ENCODE data around the gene DOCK2.

DOCK2 gene

DNA sequence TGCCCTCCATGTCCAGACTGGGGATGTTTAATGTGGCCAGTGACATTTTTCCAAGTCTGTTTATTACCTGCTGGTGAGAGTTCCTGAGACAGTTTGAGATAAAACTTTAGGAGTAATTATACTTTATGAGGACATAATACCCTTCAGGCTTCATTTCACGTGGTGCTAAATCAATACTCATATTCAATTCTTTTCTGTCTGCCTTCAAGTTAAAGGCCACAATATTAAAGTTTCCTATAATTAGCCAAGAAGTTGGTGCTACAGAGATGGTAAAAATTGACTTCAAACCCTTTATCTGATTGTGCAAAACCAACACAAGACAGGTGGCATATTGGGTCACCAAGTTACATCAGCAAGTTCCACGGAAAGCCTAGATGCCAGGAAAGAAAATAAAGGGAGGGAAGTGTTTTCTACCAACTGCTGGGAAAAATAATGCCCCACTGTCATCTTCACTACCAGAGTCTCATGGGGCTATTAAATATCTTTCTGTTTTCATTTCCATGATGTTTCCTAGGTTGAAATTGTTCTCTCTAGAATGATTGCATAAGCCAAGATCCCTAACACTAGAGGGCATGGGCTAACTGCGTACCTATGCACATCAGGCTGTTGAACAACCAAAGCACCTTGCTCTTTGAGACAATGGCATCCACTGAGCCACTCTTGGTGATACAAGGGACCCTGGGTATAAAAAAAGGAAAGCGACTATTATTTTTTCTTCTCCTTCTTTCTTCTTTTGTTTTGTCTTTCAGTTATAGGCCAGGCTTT lies 274.6 kb downstream of the DOCK2 start:
- Histone ChIP-seq H3K36me3 (ENCODE audit: insufficient read depth, low read length) (no peaks in the 10 kb centered on the region), H3K27ac (no peak overlapping the region), H3K9me3 (ENCODE audit: low read depth, low read length) (no peaks in the 10 kb centered on the region), H3K9ac (ENCODE audit: insufficient read length) (no peak overlapping the region), H3K4me3 (no peak overlapping the region)
- no peak for TF ChIP-seq POLR2AphosphoS5 (IDR thresholded peaks at IDR 0.05; ENCODE audit: borderline replicate concordance, low read depth, low read length)
- TF ChIP-seq EZH2 (IDR thresholded peaks at IDR 0.05), result no peak
- no peak for TF ChIP-seq FOXP2 (optimal IDR thresholded peaks at IDR 0.05; ENCODE audit: control extremely low read depth, extremely low read length, insufficient read depth)
- DNase-seq (ENCODE audit: low read depth, low spot score), result no peak

DNA sequence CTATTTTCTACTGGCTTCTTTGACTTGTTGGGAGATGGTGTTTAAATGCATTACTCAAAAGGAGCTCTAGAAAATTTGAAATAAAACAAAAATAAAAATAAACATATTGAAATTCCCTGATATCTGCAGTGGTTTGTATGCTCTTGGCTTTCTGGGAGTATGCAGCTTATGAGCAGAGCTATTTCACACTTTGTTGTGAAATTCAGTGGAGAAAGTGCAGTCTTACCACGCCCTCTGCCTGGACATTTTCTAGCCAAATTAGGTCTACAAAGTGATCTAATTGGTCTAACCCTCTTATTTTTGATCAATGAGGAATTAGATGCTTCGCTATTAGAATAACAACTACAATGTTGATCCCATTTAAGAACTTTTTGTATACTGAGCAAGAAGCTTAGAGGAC lies 276.4 kb downstream of the DOCK2 start:
- no peak overlapping the region for H3K4me3 ChIP-seq
- no peak overlapping the region for H3K9ac ChIP-seq (ENCODE audit: insufficient read length)
- no peaks in the 10 kb centered on the region for H3K9me3 ChIP-seq (ENCODE audit: low read depth, low read length)
- no peak overlapping the region for H3K27ac ChIP-seq
- no peaks in the 10 kb centered on the region for H3K36me3 ChIP-seq (ENCODE audit: insufficient read depth, low read length)
- no peak for DNase-seq (ENCODE audit: low read depth, low spot score)
- TF ChIP-seq EZH2 (IDR thresholded peaks at IDR 0.05), result no peak
- no peak for TF ChIP-seq FOXP2 (optimal IDR thresholded peaks at IDR 0.05; ENCODE audit: control extremely low read depth, extremely low read length, insufficient read depth)
- TF ChIP-seq POLR2AphosphoS5 (IDR thresholded peaks at IDR 0.05; ENCODE audit: borderline replicate concordance, low read depth, low read length), result no peak

- Histone ChIP-seq H3K9me3 (ENCODE audit: low read depth, low read length) (no peaks in the 10 kb centered on the region), H3K4me3 (no peak overlapping the region), H3K36me3 (ENCODE audit: insufficient read depth, low read length) (no peaks in the 10 kb centered on the region), H3K27ac (no peak overlapping the region), H3K9ac (ENCODE audit: insufficient read length) (no peak overlapping the region)
- TF ChIP-seq FOXP2 (optimal IDR thresholded peaks at IDR 0.05; ENCODE audit: control extremely low read depth, extremely low read length, insufficient read depth) (no peak), POLR2AphosphoS5 (IDR thresholded peaks at IDR 0.05; ENCODE audit: borderline replicate concordance, low read depth, low read length) (no peak), EZH2 (IDR thresholded peaks at IDR 0.05) (no peak)
- no peak for DNase-seq (ENCODE audit: low read depth, low spot score)
Observed at GRCh38 chr5:169914766-169915165, 277.7 kb downstream of the DOCK2 start.

DNA sequence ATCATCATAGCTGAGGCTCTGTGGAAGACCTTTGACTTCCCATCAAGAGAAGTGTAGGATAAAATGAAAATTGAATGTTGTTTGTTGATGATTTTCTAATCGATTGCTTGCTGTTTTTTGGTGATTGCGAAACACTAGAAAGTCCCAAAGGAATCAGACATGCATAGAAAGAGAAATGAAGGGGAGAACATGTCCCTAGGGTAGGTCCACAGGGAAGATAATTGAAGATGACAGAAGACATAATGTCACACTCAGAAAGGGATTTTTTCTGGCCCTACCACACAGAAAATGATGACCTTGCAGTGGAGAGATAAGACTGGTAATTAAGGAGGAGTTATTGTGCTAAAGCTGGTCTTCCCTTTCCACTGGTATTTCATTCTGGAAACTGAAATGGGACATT lies 280.4 kb downstream of the DOCK2 start:
- Histone ChIP-seq H3K9me3 (ENCODE audit: low read depth, low read length) (no peaks in the 10 kb centered on the region), H3K36me3 (ENCODE audit: insufficient read depth, low read length) (no peaks in the 10 kb centered on the region), H3K27ac (no peak overlapping the region), H3K9ac (ENCODE audit: insufficient read length) (no peak overlapping the region), H3K4me3 (no peak overlapping the region)
- TF ChIP-seq EZH2 (IDR thresholded peaks at IDR 0.05) (no peak), FOXP2 (optimal IDR thresholded peaks at IDR 0.05; ENCODE audit: control extremely low read depth, extremely low read length, insufficient read depth) (no peak), POLR2AphosphoS5 (IDR thresholded peaks at IDR 0.05; ENCODE audit: borderline replicate concordance, low read depth, low read length) (no peak)
- DNase-seq (ENCODE audit: low read depth, low spot score), result no peak

DNA sequence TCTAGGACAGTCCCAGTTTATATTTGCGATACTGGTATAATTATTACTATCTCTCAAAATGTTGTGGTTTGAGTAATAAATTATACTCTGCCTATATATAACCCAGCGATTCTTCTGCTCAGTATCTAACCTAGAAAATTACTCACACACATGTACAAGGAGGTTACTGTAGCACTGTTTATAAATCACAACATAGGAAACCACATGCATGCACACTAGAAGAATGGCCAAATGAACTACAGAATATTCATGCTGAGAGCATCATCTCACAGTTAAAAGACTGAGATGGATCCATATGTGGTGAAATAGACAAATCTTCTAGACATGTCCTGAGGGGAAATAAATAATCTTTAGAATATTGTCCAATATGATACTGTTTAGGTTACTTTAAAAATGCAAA lies 281.2 kb downstream of the DOCK2 start:
- Histone ChIP-seq H3K36me3 (ENCODE audit: insufficient read depth, low read length) (no peaks in the 10 kb centered on the region), H3K27ac (no peak overlapping the region), H3K9me3 (ENCODE audit: low read depth, low read length) (no peaks in the 10 kb centered on the region), H3K9ac (ENCODE audit: insufficient read length) (no peak overlapping the region), H3K4me3 (no peak overlapping the region)
- DNase-seq (ENCODE audit: low read depth, low spot score), result no peak
- TF ChIP-seq EZH2 (IDR thresholded peaks at IDR 0.05) (no peak), POLR2AphosphoS5 (IDR thresholded peaks at IDR 0.05; ENCODE audit: borderline replicate concordance, low read depth, low read length) (no peak), FOXP2 (optimal IDR thresholded peaks at IDR 0.05; ENCODE audit: control extremely low read depth, extremely low read length, insufficient read depth) (no peak)

GRCh38 chr5:169920474-169920873 lies 283.4 kb downstream of the DOCK2 start:
- H3K27ac ChIP-seq, result no peak overlapping the region
- H3K36me3 ChIP-seq (ENCODE audit: insufficient read depth, low read length), result no peaks in the 10 kb centered on the region
- no peaks in the 10 kb centered on the region for H3K9me3 ChIP-seq (ENCODE audit: low read depth, low read length)
- H3K9ac ChIP-seq (ENCODE audit: insufficient read length), result no peak overlapping the region
- no peak for TF ChIP-seq EZH2 (IDR thresholded peaks at IDR 0.05)
- TF ChIP-seq POLR2AphosphoS5 (IDR thresholded peaks at IDR 0.05; ENCODE audit: borderline replicate concordance, low read depth, low read length), result no peak
- no peak for TF ChIP-seq FOXP2 (optimal IDR thresholded peaks at IDR 0.05; ENCODE audit: control extremely low read depth, extremely low read length, insufficient read depth)
- no peak overlapping the region for H3K4me3 ChIP-seq
- DNase-seq (ENCODE audit: low read depth, low spot score), result no peak

GRCh38 chr5:169921384-169921783 lies 284.3 kb downstream of the DOCK2 start:
- TF ChIP-seq EZH2 (IDR thresholded peaks at IDR 0.05) (no peak), POLR2AphosphoS5 (IDR thresholded peaks at IDR 0.05; ENCODE audit: borderline replicate concordance, low read depth, low read length) (no peak), FOXP2 (optimal IDR thresholded peaks at IDR 0.05; ENCODE audit: control extremely low read depth, extremely low read length, insufficient read depth) (no peak)
- no peaks in the 10 kb centered on the region for H3K9me3 ChIP-seq (ENCODE audit: low read depth, low read length)
- no peak overlapping the region for H3K4me3 ChIP-seq
- no peak overlapping the region for H3K27ac ChIP-seq
- H3K9ac ChIP-seq (ENCODE audit: insufficient read length), result no peak overlapping the region
- H3K36me3 ChIP-seq (ENCODE audit: insufficient read depth, low read length), result no peaks in the 10 kb centered on the region
- DNase-seq (ENCODE audit: low read depth, low spot score), result no peak

DNA sequence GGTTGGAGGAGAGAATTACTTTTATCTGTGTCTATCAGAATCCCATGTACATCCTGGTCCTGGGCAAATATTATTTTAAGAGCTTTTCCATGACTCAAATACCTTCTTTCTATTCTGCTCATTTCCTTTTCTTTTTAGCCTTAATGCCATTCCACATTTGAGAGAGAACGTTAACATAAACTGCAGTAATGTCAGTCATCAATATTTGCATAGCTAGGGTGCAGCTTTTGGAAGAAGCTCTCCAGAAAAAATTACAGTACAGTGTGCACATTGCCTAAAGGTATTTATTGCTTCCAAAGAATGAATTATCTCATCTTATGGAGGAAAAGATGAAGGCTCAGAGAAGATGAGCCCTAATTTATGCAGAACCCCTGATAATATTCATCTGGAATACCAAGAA lies 284.9 kb downstream of the DOCK2 start:
- no peak overlapping the region for H3K27ac ChIP-seq
- H3K9me3 ChIP-seq (ENCODE audit: low read depth, low read length), result no peaks in the 10 kb centered on the region
- TF ChIP-seq FOXP2 (optimal IDR thresholded peaks at IDR 0.05; ENCODE audit: control extremely low read depth, extremely low read length, insufficient read depth) (no peak), POLR2AphosphoS5 (IDR thresholded peaks at IDR 0.05; ENCODE audit: borderline replicate concordance, low read depth, low read length) (no peak), EZH2 (IDR thresholded peaks at IDR 0.05) (no peak)
- no peak overlapping the region for H3K9ac ChIP-seq (ENCODE audit: insufficient read length)
- DNase-seq (ENCODE audit: low read depth, low spot score), result no peak
- H3K4me3 ChIP-seq, result no peak overlapping the region
- H3K36me3 ChIP-seq (ENCODE audit: insufficient read depth, low read length), result no peaks in the 10 kb centered on the region

- DNase-seq (ENCODE audit: low read depth, low spot score), result no peak
- TF ChIP-seq FOXP2 (optimal IDR thresholded peaks at IDR 0.05; ENCODE audit: control extremely low read depth, extremely low read length, insufficient read depth) (no peak), EZH2 (IDR thresholded peaks at IDR 0.05) (no peak), POLR2AphosphoS5 (IDR thresholded peaks at IDR 0.05; ENCODE audit: borderline replicate concordance, low read depth, low read length) (no peak)
- Histone ChIP-seq H3K27ac (no peak overlapping the region), H3K36me3 (ENCODE audit: insufficient read depth, low read length) (no peaks in the 10 kb centered on the region), H3K9ac (ENCODE audit: insufficient read length) (no peak overlapping the region), H3K4me3 (no peak overlapping the region), H3K9me3 (ENCODE audit: low read depth, low read length) (no peaks in the 10 kb centered on the region)
Observed at GRCh38 chr5:169922474-169922873, 285.4 kb downstream of the DOCK2 start.
